Globus pallidus (tissue), 1 donor: ENCODE results near the gene SLC25A51.
"Not testable (repeated sequence)": the region's sequence is repeated elsewhere in the genome, so short reads cannot be mapped to it uniquely, and the experiment has no call there.

Experiments used
- DNase-seq: peaks from one replicate; pipeline ENCODE4 v3.0.0-alpha.2; 2015; ENCODE audit warnings: low spot score

SLC25A51 gene

DNA sequence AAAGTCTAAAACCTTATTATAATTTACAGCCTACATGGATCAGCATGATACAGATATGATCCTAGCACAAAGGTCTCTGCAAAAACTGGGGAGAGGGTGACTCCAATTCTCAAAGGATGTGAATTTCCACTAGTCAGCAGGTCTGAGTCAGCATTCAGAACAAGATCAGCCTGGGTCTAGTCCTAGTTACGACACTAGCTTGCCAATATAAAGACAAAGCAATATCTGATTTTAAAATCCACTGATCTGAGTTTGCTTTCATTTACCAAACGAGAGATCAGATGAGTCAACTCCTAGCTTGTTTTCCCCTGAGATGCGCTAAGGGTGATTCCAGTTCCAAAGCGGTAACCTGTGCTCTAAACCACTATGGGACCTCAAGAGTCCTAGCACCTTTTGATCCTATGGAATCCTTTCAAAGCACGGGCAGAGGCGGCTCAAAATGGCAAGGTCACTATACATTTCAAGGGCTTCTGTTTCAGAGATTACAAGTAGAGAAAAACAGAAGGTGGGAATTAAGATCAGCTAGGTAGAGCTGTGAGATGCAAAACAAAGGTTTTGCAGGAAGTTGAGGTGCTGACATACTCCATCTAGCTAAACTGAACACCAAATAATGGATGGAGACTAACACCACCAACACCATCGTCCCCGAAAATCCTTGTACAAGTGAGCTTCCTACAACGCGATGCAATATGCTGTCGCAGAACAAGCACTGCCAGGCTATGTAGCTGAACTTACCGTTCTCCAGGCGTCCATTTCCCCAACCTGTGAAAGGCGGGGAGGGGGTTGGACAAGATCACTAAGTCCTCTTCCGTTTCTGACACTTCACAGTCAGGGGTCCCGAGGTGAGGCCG is 906 bp downstream of the SLC25A51 start:
- DNase-seq, result no peak

DNA sequence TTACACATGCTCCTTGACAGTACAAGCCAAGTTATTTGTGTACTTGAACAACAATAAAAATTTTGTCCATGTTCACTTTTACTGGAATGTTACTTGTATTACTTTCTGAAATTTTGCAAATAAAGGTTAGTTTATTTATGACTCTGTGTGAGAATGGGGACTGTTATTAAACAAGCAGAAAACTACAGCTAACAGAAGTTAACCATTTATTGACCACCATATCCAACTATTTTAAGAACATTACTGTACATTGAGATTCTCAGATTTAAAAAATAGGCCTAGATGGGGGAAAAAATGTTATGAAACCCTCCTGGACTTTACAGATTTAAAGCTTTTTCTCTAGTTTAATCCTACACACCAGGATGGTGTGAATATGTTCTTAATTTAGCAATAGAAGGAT is 1.8 kb downstream of the SLC25A51 start:
- no peak for DNase-seq

DNA sequence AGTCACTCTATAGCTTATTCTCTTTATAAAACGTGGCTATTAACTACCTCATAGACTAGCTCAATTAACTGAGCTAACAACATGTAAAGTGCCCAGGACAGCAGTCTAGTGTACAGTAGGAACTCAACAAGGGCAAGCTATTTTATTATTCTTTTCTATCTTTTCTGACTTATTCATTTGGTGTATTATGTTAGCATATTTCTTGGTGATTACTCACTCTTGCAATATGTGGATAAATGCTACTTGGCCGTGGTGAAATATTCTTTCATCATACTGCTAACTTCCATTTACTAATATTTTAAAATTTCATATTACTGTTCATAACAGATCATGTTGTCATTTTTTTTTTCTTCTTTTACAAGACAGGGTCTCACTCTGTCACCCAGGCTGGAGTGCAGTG is 4.9 kb downstream of the SLC25A51 start:
- no peak for DNase-seq

DNA sequence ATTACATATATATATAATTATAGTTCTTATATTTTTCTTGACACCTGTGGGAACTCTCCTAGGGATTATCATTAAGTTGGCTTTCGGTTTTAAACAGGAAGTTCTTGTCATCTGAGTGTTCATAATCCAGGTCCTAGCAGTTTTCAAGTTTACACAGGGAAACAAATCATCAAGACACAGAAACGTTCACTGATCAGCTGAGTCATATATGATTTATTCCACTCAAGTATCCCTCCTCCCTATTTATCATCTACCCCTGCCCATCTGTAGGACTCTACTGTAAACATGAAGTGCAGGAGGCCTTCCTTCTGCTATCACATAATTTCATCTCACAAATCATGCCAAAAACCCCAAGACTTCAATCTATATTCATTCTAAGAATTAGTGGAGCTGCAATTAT is 6.3 kb downstream of the SLC25A51 start:
- DNase-seq, result no peak

DNA sequence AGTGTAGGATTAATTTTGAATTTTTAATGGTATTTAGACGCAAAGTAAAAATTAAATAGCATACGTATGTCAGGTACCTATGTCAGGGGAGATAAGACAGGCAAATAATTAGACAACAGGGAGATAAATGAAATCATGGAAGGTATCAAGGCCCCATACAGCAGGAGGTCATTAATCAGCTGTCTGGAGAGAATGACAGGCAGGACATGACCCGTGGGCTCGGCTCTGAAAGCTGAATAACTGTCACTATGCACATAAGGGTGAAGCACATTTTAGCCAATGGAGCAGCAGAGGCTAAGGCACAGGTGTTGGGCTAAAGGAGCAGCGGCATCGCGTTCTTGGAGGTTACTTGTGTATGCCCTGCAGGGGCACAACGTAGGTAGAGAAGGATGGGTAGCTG is 11.9 kb downstream of the SLC25A51 start:
- DNase-seq, result no peak

DNA sequence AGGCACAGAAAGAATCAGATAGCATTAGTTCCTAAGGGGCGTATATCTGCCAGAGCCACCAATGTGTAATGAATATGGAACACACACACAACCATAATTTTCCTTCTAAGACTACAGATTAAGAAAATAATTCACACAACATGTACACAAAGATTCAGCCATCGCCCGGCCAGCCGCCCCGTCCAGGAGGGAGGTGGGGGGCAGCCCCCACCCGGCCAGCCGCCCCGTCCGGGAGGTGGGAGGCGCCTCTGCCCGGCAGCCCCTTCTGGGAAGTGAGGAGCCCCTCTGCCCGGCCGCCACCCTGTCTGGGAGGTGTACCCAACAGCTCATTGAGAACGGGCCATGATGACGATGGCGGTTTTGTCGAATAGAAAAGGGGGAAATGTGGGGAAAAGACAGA is 12.9 kb downstream of the SLC25A51 start:
- not testable (repeated sequence) for DNase-seq

DNA sequence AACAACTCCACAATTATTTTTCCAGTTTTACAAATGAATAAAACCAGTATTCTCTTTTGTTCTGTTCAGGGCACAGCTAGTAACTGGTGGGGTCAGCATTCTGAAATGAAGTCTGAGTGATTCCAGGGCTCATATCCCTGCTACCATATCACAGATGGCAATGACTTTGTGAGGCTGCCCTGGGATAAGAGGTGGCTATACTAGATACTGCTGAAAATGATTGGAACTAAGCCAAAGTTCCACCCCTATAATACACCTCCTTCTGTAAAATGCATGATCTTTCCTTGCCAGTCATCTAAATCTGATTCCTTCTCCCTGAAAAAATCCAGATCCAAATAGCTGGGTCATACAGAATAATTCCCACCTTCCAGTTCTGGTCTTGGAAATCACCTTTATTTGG is 14.4 kb downstream of the SLC25A51 start:
- DNase-seq, result no peak

DNA sequence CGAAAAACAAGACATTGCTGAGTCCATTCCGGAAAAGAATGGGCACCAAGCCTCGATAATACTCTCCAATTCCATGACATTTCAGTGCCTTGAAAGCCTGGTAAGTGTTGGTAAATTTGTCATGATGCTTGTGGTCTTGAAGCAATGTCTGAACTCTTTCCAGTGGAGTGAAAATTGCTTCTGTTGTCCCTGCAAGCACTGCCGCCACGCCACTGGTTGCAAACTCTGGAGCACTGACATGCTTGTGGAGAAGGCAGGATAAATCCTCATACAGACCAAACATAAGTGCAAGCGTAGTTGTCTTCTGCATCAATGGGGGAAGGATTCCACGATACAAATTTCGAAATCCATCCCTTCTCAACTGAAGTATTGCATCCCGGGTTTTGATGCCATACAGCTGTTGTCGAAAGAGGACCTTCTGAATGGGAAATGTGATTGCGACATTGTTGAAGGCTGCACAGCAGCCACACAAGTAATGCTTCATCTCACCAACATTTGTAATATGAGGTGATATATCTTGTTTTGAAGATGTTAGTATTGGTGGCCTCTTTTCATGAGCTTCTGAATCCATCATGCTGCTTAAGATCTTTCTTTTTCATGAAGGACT is 15.8 kb downstream of the SLC25A51 start:
- DNase-seq, result not testable (repeated sequence)

DNA sequence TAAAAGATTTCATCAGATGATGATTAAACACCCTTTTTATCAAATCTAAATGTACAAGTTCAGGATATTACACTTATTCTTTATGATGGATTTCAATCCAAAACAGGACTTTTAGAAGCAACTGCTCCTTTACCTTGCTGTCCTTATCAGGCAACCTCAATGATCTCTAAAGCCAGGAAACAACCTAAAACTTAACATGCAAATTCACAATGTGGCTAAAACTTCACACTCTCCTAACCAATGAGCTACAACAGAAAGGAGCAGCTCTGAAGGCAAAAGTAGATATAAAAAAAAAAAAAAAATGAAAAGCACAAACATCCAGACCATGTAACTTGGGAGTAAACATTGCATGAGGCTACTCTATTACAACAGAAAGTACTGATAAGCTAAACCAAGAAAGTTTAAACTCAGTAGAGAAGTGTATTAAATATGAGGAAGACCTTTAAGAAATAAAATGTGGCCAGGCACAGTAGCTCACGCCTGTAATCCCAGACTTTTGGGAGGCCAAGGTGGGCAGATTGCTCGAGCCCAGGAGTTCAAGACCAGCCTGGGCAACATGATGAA is 22.9 kb downstream of the SLC25A51 start:
- no peak for DNase-seq

DNA sequence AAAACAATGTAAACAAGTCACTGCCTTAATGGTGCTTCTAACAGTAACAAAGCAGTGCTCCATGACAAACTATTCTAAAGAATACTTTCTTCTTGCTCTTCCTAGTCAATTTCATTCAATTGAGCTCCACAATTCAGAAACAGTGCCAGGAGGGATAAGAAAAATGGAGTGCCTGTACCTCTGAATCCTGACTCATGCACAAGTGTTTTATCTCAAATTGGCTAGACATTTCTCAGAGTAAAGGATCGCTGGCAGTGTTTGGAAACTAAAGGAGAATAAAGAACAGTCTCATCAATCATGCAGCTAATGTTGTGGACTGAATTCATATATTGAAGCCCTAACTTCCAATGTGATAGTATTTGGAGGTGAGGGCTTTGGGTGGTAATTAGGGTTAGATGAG is 27.6 kb downstream of the SLC25A51 start:
- no peak for DNase-seq

DNA sequence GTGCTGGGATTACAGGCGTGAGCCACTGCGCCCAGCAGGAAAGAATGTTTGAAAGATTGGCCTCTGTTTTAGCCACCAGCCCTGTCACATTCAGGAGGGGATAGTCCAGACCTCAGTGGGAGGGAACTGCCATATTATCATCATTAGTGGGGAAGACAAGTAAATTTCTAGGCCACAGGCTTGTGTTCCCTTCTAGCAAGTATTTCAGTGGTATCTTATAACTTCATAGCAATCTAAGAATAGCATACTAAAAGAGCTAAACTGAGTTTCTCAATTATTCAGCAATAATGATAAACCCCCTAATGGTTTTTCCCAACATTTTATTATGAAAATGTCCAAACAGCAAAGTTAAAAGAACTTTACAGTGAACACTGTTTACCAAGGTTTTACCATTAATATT is 30.0 kb downstream of the SLC25A51 start:
- DNase-seq, result no peak

DNA sequence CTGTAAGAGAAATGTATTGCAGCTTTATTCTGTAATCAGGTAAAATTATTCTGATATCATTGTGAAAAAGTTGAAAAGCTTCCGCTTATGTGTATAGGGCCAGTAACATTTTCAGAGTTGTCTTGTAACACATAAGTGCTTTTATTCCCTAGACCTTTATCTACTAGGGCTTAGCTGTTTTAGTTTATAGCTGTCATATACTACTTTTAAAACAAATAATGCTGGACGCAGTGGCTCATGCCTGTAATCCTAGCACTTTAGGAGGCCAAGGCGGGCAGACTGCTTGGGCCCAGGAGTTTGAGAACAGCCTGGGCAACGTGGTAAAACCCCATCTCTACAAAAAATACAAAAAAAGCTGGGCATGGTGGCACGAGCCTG is 33.1 kb downstream of the SLC25A51 start:
- no peak for DNase-seq

DNA sequence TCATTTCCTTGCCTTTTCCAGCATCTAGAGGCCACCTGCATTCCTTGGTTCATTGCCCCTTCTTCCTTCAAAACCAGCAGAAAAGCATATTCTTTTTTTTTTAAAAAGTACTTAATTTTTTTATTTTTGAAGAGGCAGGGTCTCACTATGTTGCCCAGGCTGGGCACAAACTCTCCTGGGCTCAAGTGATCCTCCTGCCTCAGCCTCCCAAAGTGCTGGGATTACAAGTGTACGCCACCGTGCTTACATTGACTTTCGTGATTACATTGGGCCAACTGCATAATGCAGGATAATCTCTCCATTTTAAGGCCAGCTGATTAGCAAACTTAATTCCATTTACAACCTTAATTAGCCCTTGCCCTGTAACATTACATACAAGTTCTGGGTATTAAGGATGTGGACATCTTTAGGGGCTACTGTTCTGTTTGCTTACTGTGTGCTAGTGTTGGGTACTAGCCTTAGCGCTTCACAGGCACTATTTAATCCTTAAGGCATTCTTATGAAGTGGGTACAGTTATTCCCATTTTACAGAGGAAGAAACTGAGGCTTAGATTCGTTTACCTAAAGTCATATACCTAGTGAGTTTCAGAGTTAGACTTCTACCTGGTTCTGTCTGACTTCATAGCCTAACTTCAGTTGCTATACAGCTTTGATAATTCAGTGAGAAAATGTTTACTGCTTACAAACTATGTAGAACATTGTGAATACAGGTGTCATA is 33.7 kb downstream of the SLC25A51 start:
- DNase-seq, result no peak

DNA sequence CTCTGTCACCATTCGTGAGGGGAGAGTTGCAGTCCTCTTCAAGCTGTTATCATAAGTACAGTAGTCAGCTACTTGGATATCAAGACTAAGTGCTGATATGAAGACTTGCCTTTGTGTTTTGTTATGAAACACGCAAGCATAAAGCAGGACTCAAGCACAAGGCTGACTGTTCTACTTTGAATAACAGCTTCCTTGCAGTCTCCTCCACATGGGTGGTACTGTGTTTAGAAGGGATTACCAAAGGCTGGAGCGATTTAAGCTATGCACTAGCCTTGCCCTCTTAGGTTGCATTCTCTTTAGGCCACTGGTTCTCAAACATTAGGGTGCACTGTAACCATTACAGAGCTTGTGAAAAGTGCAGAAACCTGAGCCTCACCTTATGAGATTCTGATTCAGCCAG is 41.4 kb downstream of the SLC25A51 start:
- DNase-seq, result no peak

DNA sequence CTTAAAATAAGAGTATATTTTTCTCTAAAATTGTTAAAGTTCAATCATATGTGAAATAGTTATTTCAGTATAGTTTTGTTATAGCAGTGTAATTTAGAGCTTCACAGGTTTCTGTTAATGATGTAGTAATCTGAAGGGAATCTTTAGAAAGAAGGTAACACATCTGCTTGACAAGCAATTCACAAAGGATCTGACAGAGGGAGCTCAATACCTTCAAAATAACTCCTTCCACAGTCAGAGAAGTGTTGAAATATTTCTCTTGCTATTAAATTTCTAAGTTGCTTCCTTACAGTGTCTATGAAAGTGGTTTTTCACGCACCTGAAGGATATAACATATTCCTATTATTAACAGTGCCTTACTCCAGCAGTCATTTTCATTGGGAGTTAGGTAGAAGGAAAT is 44.9 kb downstream of the SLC25A51 start:
- no peak for DNase-seq

DNA sequence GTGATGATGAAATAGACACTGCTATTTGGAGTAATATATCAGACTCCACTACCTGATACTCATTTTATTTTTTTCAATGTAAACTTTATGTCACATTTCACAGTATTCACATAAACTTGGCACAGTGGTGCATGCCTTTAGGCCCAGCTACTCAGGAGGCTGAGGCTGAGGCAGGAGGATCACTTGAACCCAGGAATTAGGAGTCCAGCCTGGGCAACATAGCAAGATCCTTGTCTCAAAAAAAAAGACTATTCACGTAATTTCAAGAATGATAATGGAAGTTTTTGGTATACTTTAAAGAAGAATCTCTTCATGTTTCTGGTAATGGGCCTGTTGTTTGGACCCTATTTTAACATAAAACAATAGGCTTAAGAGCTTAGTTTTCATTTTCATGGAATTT is 47.4 kb downstream of the SLC25A51 start:
- DNase-seq, result no peak

DNA sequence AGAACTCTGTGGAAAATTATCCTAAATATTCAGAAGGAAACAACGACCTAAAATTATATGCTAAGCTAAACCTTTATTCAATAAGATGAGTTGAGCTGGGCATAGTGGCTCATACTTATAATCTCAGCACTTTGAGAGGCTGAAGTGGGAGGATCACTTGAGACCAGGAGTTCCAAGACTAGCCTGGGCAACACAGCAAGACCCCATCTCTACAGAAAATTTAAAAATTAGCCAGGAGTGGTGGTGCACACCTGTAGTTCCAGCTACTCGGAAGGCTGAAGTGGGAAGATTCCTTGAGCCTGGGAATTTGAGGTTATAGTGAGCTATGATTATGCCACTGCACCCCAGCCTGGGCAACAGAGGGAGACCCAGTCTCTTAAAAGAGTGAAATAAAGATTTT is 51.7 kb downstream of the SLC25A51 start:
- no peak for DNase-seq

DNA sequence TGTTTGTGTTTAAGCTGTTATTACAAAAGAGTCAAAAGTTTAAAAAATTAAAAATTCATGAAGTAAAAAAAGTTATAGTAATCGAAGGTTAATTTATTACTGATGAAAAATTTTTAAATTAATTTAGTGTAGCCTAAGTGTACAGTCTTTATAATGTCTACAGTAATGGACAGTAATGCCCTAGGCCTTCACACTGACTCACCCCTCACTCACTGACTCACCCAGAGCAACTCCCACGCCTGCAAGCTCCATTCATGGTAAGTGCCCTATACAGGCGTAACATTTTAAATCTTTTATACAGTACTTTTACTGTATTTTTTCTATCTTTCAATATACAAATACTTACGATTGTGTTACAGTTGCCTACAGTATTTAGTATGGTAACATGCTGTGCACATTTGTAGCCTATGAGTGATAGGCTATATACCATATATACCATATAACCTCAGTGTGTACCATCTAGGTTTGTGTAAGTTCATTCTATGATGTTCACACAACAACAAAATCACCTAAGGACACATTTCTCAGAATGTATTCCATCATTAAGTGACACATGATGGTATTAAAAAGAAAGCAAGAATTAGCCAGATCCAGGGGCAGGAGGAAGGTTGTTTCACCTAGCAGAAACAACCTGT is 63.2 kb downstream of the SLC25A51 start:
- no peak for DNase-seq

DNA sequence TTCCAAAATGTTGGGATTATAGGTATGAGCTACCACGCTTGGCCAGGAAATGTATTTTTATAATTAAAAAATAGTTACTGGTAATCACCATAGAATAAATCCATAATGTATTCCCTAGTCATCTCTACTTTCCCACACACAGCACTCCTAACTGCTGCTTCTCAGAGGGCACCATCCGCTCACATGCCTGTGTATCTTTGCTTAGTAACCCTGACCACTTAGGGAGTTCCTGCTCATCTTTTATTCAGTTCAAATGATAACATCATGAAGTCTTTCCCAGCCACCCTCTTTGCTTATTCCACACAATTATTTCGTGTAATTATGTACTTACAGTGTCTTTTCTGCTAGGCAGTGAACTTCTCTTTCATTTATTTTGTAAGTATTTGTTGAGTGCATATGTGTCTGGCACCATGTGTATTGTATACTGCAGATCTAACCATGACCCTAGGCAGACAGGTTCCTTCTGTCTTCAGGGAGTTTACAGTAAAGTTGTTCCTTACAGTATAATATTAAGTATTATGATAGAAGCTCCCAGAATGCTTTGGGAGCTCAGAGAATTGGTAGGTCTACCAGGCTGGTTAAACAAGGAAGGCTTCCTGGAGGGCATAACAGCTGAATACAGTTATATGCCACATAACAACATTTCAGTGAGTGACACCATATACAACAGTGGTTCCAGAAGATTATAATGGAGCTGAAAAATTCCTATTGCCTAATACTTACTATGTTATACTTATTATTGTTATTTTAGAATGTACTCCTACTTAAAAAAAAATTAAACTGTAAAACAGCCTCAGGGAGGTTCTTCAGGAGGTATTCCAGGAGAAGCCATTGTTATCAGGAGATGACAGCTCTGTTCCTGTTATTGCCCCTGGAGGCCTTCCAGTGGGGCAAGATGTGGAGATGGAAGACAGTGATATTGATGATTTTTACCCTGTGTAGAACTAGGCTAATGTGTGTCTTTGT is 64.1 kb downstream of the SLC25A51 start:
- DNase-seq, result no peak
